Measurements from ENCODE around the gene ELL2. TPM values are rescaled to one million over a fixed set of nuclear protein-coding genes. Genes with fewer than 3 reads are reported as not detected.

The ELL2 gene
- total and polyA plus RNA-seq, 9 of the 15 experiments (the other 6 are each of a cell fraction or from before 2014, with no cell fraction given) = 4.3 to 18.3 (median 14.5) TPM

- TF ChIP-seq PRPF4 (IDR thresholded peaks at IDR 0.05; ENCODE audit: insufficient read depth, low read depth, low read length, poor library complexity, severe bottlenecking) (peak; percentile 18), PCBP1 (IDR thresholded peaks at IDR 0.05; ENCODE audit: low read depth, low read length, poor library complexity, severe bottlenecking) (peak; percentile 83), GMEB1 (CRISPR knock-in tag; IDR thresholded peaks at IDR 0.05) (no peak), ETV6 (IDR thresholded peaks at IDR 0.05; ENCODE audit: borderline replicate concordance in 1 of 2, low read depth in 2 of 2, low read length in 1 of 2) (no peak), ETV6 (CRISPR knock-in tag; IDR thresholded peaks at IDR 0.05; ENCODE audit: borderline replicate concordance) (no peak), ZNF282 (CRISPR knock-in tag; IDR thresholded peaks at IDR 0.05) (0 out of 2 replicates have a peak, but pooled peaks have one; percentile 6), HIVEP1 (CRISPR knock-in tag; IDR thresholded peaks at IDR 0.05) (no peak), NFIC (IDR thresholded peaks at IDR 0.05) (peak; percentile 8; the same call in 1 of the 2 replicates), CBX1 (IDR thresholded peaks at IDR 0.05; ENCODE audit: low read depth) (0 out of 2 replicates have a peak, but pooled peaks have one; percentile 55)
These were observed 709 bp downstream of the ELL2 start (continued) for GRCh38 chr5:95960667-95961616.

All from K562 (cell line).